ENCODE measurements around the gene FCER1G. TPM values are rescaled to one million over a fixed set of nuclear protein-coding genes. Genes with fewer than 3 reads are reported as not detected.

The FCER1G gene
- total RNA-seq: 0.70 TPM in 1 of 2 replicates, not detected in the other

DNA sequence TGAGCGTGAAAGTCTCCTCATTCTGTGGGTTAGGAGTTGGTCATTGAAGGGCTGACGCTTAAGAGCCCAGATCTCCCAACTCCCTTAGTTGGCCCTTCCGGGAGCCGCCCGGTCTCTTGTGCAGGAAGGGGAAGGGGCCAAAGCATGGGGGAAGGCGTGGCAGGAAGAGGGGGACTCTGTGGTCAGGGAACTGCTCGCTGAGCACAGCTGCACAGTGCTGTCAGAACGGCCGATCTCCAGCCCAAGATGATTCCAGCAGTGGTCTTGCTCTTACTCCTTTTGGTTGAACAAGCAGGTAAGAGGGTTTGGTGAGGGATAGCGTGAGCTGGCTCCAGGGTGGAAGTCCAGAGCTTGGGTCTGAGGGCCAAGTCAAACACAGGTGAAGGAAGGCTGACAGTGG, at the start of gene FCER1G:
Gene FCER1G (plus strand): TSS at position 220 of the 400 bp plus-strand sequence. CDS start 27 bp downstream, at position 247.

DNA sequence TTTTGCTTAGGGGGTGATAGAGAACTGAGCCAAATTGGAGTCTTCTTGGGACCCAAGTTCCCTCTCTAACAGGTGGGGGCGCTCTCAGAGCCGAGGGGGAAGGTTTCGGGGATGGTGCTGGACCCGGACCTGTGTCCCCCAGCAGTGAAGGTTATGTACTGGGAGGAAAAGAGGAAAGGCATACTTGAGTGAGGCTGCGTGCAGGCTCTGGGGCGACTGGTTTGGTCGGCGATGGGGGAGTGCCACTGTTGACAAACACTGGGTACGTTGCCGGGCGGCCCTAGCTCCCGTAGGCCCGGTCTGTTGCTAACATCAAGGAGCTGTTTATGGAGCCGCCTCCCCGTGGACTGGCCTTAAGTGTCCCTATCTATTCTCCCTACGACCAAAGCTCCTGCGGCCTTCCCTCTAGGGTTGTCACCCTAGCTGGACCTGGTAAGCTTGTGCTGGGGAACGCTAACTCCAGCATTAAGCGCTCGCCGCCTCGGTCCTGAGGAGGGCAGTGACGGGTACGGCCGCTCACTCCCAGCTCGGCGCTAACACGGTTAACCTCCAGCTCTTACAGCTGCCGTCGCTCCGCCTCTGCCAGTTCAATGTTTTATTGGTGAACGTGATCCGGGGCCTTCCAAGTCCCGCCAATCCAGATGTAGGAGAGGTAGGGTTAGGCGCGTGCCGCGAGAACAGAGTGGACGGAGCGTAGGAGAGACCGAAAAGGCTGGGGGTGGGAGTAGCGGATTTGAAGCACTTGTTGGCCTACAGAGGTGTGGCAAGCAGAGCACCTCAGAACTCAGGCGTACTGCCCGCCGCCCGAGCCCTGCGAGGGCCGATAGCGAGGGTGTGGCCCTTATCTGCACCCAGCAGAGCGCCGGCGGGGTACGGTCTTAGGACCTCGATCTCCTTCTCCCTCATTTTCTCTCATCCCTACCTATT, 49.1 kb upstream of the FCER1G start, which contains the start of gene PPOX:
Gene PPOX (plus strand): TSS at position 685 of the 927 bp plus-strand sequence. CDS start 422 bp downstream, outside the sequence.

DNA sequence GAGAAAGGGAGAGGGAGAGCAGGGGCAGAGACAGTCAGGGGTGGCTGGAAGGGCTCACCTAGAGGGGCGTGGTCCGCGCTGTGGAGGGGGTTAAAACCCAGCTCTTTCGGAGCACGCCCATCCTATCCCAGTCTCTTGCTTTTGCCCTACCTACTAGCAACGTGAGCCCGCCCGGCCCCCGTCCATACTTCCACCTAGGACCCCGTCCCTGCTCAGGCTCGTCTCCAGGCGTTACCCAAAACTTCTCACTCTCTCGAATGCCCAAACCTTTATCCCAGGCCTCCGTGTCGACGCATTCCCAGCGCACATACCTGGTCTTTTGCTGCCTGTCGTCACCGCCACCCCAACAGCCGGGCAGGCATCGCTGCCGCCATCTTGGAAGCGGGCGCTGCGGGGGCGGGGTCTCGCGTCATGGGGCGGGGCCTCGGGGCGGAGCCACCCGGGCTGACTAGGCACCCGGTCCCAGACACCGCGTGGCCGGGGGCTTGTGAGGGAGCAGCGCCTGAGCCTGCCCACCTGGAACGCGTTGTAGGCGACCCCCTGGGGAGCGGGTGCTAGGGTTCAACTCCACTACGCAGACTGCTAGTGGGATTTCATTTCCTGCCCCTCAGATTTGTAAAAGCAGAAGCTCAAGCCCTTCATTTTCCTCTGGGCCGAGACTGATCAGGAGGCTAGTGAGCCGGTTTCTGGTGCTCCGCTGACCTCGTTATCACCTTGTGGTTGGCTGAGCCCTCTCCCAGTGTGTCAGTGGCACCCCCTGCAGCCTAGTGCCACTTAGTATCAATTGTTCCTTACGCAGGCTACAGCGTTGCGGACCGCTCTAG, 37.8 kb upstream of the FCER1G start, which contains the start of gene B4GALT3:
Gene B4GALT3 (minus strand): TSS at position 396 of the 824 bp plus-strand sequence. CDS start 1,447 bp downstream, outside the sequence.

DNA sequence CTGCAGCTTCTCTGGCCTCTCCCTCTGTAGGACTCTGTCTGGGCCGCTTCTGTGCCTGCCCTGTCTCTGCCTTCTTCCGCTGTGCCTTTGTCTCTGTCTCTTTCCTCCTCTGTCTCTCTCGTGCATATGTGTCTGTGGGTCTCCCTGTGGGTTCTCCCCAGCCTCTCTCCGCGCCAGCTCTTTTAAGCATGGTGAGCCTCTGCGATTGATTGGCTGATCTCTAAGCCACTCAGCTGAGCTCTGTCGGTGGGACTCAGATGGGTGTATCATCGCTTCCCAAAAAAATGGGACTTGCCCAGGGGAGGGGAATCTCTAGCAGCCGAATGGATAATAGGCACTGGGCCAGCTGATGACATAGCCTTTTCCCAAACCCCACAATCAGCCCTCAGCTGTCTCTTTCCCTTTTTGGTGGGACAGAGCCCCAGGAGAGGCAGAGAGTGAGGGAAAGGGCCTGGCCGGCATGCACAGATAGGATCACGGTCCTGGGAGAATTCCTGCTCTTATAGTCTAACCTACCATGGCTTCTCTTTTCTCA, 16.1 kb upstream of the FCER1G start, which contains the start of gene ADAMTS4:
Gene ADAMTS4 (minus strand): TSS at position 158 of the 535 bp plus-strand sequence. CDS start 427 bp downstream, outside the sequence.

DNA sequence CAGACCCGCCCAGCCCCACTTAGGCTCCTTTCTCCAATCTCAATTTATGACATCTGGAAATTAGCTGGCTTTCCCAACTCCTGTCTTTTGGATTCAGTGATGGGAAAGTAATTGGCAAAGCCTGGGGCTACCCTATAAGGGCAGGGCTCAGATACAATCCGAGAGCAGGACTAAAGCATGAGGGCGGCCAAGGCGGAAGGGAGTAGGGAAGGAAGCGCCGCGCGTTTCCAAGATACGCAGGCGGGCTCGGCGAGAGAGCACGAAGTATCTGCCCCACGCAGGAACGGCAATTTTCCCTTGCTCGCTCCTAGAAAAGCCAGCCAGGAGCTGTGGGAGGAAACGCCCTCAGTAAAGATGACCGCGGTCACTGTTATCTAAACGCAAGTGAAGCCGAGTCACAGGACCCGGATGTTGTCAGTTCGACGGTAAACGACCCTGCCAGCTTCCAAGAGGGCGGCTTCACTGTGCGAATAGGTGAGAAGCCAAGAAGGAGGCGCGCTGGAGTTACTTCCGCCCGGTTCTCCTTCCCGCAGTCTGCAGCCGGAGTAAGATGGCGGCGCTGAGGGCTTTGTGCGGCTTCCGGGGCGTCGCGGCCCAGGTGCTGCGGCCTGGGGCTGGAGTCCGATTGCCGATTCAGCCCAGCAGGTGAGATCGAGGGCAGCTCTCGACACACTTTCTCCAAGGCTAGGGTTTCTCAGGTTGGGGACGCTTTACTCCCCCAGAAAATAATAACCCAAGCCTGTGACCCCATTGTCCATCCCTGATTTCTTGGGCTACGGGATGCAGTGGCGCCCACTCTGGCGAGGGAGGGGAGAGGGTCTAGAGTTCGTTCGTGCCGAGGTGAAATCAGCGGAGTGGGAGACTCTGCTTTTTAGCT, 13.0 kb upstream of the FCER1G start, which contains the start of gene NDUFS2:
Gene NDUFS2 (plus strand): TSS at position 532 of the 877 bp plus-strand sequence. CDS start 19 bp downstream, at position 551.

DNA sequence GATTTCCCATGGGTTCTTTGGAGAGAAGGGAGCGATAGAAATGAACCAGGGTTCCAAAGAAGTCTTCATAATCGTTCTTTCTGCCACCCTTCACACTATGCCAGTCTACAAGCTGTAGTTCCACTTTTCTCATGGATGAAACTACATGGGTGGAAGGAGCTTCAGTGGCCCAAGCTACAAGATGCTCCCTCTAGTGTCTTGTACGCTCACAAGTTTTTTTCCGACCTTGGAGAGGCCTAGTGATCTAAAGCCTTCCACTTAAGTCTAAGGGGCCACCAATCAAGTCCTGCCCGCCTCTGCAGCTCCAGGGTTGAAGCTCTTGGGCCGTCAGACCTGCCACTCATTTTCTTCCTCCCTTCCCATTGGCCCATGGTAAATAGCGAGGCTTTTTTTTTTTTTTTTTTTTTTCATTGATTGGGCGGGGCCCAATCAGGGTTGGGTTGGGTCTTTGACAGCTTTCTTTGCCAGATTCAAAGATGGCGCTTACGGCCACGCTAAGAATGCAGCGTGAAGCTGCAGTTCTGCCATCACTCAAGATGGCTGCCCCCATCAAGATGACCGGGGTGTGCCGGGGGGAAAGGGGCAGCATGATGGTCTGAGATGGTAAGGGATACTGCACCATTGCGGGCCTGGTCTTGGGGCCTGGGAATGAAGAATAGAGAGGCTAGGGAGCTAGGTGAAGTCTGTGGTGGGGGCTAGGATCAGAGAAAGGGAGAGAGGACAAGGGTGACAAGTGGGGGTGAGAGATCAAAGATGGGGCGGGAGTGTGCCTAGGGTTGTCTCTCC, 10.6 kb downstream of the FCER1G start, which contains the start of gene TOMM40L:
Gene TOMM40L (plus strand): TSS at position 527 of the 786 bp plus-strand sequence. CDS start 430 bp downstream, outside the sequence.

DNA sequence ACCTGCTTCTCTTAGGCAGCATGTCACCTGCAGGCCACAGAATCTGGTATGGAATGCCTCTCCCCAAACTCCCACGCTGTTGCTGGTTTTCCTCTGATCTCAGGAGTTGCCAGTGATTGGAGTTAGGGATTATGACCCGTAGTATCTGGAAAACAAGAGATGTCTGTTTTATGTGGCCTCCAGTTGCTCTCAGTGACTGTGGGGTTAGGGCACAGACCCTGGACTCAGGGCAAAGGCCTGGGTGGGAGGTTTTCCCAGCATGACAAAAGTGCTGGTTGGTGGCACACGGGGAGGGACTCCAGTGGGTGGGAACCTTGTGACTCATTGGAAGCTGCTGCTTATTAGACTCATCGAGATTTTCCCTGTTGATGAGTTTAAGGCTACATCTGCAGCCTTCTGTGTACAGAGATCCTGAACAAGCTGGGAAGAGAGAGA, 23.0 kb downstream of the FCER1G start, which contains the start of gene NR1I3:
Gene NR1I3 (minus strand): TSS at position 165 of the 435 bp plus-strand sequence. CDS start 1,638 bp downstream, outside the sequence.

DNA sequence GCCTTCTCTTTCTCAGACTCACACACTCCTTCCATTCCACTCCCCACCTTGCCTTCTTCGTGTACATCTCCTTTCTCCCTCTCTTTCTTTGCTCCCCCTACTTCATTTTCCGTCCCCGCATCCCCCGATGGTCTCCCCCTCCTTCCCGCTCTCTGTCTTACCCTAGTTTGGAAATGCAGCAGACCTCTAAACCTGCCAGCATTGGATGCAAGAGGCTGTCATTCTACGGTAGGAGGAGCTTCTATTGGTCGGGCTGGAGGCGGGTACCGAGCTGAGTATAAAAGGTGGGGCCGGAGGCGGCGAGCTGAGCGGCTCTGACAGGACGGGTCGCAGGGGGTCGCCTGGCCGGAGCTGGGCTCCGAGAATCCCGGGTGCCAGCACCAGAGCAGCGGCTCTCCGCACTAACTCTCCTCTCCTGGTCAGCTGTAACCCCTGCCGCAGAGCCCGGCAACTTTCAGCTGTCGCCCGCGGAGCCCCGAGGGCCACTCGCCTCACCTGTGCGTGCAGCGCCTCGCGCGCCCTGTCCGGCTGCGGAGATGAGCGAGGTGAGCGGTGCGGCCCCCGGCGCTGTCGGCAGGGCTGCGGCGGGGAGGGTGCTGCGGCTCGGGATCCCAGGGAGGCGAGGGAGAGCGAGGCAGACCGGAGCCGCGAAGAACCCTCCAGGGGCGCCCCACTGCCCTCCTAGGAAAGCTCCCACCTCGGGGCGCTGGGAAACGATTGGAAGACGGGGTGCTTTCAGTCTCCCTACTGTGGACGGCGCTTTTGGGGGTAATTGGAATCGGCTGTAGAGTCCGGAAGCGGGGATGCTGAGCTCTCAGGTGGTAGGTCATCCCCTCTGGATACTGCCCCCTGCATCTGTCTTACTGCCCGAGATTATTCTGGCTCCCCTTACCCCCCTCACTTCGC, 43.6 kb downstream of the FCER1G start, which contains the start of gene PCP4L1:
Gene PCP4L1 (plus strand): TSS at position 307 of the 906 bp plus-strand sequence. CDS start 230 bp downstream, at position 537.

Other genes starting within 250 kb of the FCER1G start
- 97.3 and 126 TPM in 2 replicates for gene F11R, start 194.1 kb upstream of the FCER1G start, total RNA-seq
- 123 and 299 TPM in 2 replicates for gene TSTD1, start 176.3 kb upstream of the FCER1G start, total RNA-seq
- gene USF1, start 169.3 kb upstream of the FCER1G start, total RNA-seq: 20.1 and 30.0 TPM in 2 replicates
- not detected in 2 replicates for gene ARHGAP30, start 145.4 kb upstream of the FCER1G start, total RNA-seq
- 0.23 and 2.9 TPM in 2 replicates for gene NECTIN4, start 125.7 kb upstream of the FCER1G start, total RNA-seq
- gene KLHDC9, start 116.9 kb upstream of the FCER1G start, total RNA-seq: 0.68 and 2.7 TPM in 2 replicates
- 71.9 and 125 TPM in 2 replicates for gene PFDN2, start 97.3 kb upstream of the FCER1G start, total RNA-seq
- gene NIT1, start 97.2 kb upstream of the FCER1G start, total RNA-seq: 39.4 and 42.0 TPM in 2 replicates
- 21.9 and 23.2 TPM in 2 replicates for gene DEDD, start 82.6 kb upstream of the FCER1G start, total RNA-seq
- 48.9 and 74.6 TPM in 2 replicates for gene UFC1, start 61.3 kb upstream of the FCER1G start, total RNA-seq
- gene USP21, start 55.8 kb upstream of the FCER1G start, total RNA-seq: 7.7 and 8.5 TPM in 2 replicates
- 8.4 and 18.0 TPM in 2 replicates for gene PPOX, start 48.9 kb upstream of the FCER1G start, total RNA-seq
- 36.7 TPM in 2 replicates for gene B4GALT3, start 37.8 kb upstream of the FCER1G start, total RNA-seq
- gene ADAMTS4, start 16.2 kb upstream of the FCER1G start, total RNA-seq: 0.08 and 1.5 TPM in 2 replicates
- 120 and 122 TPM in 2 replicates for gene NDUFS2, start 12.9 kb upstream of the FCER1G start, total RNA-seq
- gene APOA2, start 8.3 kb downstream of the FCER1G start, total RNA-seq: not detected in 2 replicates
- gene TOMM40L, start 10.8 kb downstream of the FCER1G start, total RNA-seq: 10.1 and 16.2 TPM in 2 replicates
- not detected in 2 replicates for gene NR1I3, start 22.9 kb downstream of the FCER1G start, total RNA-seq
- gene PCP4L1, start 43.5 kb downstream of the FCER1G start, total RNA-seq: not detected in 2 replicates
- gene MPZ, start 94.7 kb downstream of the FCER1G start, total RNA-seq: 0.61 and 0.86 TPM in 2 replicates
- 29.3 and 39.3 TPM in 2 replicates for gene SDHC, start 99.1 kb downstream of the FCER1G start, total RNA-seq
- not detected in 2 replicates for gene CFAP126, start 152.6 kb downstream of the FCER1G start, total RNA-seq

All from hair follicular keratinocyte (primary cell).